VCaP (cell line): Measurements from ENCODE around the gene DLG2.

ENCODE experiments used
- H3K27ac ChIP-seq: fragments of 450-650 bp; 2 replicates; pipeline ENCODE4 v1.5.1; 2017
- CTCF ChIP-seq: fragments of 450-650 bp; conservative IDR thresholded peaks from 2 replicates; pipeline ENCODE4 v1.5.1; 2017; ENCODE audit warnings: mild to moderate bottlenecking, moderate library complexity

The DLG2 gene

DNA sequence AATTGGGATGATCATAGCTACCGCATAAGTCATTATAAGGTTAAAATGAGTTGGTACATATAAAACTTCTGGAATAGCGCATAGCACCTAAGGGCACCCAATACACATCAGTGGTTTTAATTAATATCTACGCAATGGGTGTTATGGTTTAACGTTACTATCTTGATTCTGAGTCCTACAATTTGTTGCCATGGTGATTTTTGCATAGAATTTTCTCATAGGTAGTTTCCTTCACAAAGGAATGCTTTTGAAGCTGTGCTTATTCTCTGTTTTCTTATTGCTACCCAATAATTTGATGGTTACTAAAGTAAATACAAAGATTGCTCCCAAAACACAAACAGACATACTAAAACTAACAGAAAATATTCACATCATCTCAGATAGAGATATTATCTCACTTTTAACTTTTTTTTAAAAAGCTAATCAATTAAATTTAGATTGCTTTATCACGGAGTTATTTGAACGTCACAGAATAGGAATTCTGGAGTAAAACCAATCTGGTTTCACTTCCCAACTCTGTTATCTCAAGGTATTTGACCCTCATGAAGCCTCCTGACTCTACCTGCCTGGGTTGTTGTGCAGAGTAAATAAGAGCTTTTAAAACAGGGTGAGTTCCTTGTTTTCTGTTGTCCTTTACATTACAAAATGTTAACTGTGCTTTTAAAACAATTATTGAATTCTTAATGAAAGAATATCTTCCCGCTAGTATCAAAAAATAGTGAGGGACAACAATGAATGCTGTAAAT is 1705.5 kb downstream of the DLG2 start:
- no peak overlapping the region for H3K27ac ChIP-seq
- TF ChIP-seq CTCF: no peak

DNA sequence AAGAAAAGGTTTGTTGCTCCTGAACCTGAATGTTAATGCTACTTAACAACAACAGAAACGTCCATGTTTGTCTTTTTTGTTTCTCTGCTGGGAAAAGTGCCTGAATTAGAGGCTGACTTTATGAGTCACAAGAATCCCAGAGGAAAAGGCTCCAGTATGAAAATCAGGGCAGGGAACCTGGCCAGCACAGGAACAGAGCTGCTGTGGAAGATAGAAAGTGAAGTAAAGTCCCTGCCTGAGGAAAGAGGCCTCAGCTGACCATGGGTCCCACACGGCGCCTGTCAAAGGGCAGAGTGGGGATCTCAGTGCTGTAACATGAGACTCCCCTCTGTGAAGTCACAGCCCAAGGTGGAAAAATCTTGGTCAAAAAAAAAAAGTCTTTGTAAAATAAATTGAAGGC is 1708.7 kb downstream of the DLG2 start:
- no peak overlapping the region for H3K27ac ChIP-seq
- no peak for TF ChIP-seq CTCF

DNA sequence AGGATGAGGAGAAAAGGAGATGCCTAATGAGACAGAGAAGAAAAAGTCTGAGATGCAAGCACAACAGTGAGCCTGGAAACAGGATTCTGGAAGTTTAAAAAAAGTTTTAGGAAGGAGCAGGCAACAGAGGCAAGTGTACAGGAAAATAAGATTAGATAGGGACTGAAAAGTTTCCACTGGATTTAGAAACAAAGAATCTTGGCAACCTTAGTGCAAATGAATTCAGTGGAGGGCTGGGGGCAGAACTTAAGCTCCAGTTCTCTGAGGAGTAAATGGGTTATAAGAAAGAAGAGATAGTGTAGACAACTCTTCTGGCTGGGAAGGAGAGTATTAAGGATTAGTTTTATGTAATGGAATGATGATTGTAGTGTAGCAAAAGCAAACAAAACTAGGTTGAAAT is 1712.1 kb downstream of the DLG2 start:
- TF ChIP-seq CTCF: no peak
- no peak overlapping the region for H3K27ac ChIP-seq

- H3K27ac ChIP-seq: no peak overlapping the region
- no peak for TF ChIP-seq CTCF
Measured at GRCh38 chr11:83909579-83910534, 1717.3 kb downstream of the DLG2 start.

GRCh38 chr11:83908298-83908856 is 1718.8 kb downstream of the DLG2 start:
- no peak overlapping the region for H3K27ac ChIP-seq
- no peak for TF ChIP-seq CTCF

DNA sequence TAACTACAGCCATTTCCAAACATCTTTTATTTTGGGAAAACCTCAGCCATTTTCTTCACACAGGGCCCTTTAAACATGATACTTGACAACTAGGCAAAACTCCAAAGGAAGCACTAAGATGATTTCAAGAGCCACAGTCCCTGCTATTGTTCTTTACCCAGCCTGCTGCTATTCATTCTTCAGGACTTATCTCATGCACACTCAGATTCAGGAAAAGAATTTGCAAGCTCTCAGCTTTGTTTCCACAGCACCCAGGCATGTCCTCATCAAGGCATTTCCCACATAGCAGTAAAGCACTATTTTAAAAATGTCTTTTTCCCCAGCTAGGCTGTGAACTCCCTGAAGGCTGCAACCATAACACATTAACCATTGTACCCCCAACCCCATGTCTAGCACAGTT is 1731.6 kb downstream of the DLG2 start:
- no peak for TF ChIP-seq CTCF
- H3K27ac ChIP-seq: no peak overlapping the region

DNA sequence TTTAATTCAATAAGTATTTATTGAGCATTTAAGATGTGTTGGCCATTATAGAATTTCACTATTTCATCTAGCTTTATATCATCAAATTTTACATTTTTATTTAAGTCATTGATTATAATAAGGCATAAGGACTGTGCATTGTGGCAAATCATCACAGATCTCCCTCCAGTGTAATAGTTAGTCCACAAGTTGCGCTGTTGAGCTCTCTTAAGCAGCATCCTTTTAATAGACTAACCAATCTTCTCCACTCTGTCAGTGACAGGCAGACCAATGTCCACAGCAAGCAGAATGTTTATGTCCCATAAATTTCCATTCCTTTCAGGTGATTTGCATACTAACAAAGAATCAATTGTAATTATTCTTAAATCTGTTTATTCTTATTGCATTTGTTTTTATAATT is 1745.7 kb downstream of the DLG2 start:
- H3K27ac ChIP-seq: no peak overlapping the region
- TF ChIP-seq CTCF: no peak; the same call in 1 of the 2 replicates
